ENCODE data around the gene OTOS. TPM values are rescaled to one million over a fixed set of nuclear protein-coding genes. Genes with fewer than 3 reads are reported as not detected.
A peak's percentile ranks its signal among the peaks of the same experiment; 100 is the strongest.

OTOS gene
- total RNA-seq, 2 experiments from 2014 or later: not detected

DNA sequence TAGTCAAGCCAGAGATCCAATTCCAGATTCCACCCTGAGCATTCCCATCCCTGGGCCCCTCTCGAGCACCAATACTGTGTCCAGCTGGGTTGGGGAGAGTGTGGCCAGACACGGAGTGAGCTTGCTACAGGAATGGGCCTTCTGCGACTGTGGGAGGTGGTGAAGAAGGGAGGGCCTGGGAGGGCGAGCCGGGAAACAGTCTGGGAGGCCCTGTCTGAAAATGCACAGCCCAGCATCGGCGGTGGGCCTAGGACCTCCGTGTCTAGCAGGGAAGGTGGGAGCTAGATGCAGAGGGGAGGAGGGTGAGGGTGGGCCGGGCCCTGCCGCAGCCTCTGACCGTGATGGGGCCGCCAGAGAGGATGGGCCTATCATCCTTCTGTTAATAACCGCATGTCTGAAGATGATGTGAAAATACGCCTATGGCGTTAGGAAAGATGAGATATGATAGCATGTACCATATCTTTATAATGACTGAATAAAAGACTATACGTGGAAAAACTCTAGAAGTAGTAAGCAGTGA, 1.9 kb upstream of the OTOS start:
- CTCF ChIA-PET: interaction anchor here (1.4 to 7.0 kb wide), 5 partner anchors 10 to 151 kb away, joined by 3 to 90 read pairs (median 11); no protein-coding TSS in a partner anchor
- Mint-ChIP-seq H3K4me1 (no peaks in the 10 kb centered on the region), H3K27ac (no peak overlapping the region), H3K9me3 (ENCODE audit: low read depth) (peaks cover 3% of the 10 kb centered on the region), H3K36me3 (no peaks in the 10 kb centered on the region), H3K4me3 (no peak overlapping the region), H3K27me3 (peaks cover 5% of the 10 kb centered on the region)
- ATAC-seq (no peak), DNase-seq (no peak)

DNA sequence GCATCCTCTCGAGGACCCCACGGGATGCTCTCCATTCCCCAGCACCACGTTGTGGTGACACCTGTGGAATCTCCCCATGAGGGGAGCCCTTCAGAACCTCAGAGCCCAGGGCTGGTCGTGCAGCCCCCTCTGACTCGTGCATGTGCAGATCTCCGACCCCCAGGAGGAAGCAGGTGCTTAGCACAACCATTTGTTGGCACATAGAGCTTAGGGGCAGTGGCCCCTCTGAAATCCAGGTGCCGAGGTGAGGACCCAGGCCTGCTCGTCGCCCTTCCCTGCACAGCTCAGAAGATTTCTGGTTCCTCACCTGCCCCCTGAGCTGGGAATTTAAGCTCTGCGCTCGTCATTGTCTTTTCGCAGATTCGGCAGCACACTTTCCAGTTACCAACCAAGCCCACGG, 1.3 kb upstream of the OTOS start:
- H3K27me3 Mint-ChIP-seq: peaks cover 5% of the 10 kb centered on the region
- DNase-seq (no peak), ATAC-seq (no peak)
- no peak overlapping the region for H3K27ac Mint-ChIP-seq
- H3K36me3 Mint-ChIP-seq: no peaks in the 10 kb centered on the region
- CTCF ChIA-PET: interaction anchor here (1.1 to 7.0 kb wide), 3 partner anchors 9 to 120 kb away, joined by 3 to 90 read pairs (median 3); no protein-coding TSS in a partner anchor
- H3K4me3 Mint-ChIP-seq: no peak overlapping the region
- H3K4me1 Mint-ChIP-seq: peaks cover 4% of the 10 kb centered on the region
- no peaks in the 10 kb centered on the region for H3K9me3 Mint-ChIP-seq (ENCODE audit: low read depth)

DNA sequence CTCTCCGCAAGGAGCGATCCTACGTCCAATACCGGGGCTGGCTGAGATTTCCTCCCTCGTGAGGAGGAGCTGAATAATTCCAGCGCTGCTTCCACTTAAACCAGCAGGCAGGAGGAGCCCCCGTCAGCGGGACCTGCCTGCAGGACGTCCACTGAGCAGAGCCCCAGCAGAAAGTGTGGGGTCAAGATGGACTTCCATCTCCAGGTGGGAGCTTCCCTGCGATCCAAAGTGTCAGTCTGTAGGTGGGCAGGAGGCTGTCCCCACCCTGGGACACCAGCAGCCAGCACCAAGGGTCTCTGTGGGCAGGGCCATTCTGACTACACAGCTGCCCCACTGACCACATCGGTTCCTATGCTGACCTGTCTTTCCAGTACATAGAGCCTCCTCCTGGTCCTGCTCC, 462 bp upstream of the OTOS start:
- CTCF ChIA-PET: interaction anchor here (1.1 to 7.0 kb wide), 3 partner anchors 10 to 119 kb away, joined by 3 to 90 read pairs (median 3); no protein-coding TSS in a partner anchor
- Mint-ChIP-seq H3K27me3 (peaks cover 5% of the 10 kb centered on the region), H3K27ac (no peak overlapping the region), H3K4me3 (no peak overlapping the region), H3K36me3 (no peaks in the 10 kb centered on the region), H3K9me3 (ENCODE audit: low read depth) (no peaks in the 10 kb centered on the region), H3K4me1 (peaks cover 4% of the 10 kb centered on the region)
- DNase-seq (no peak), ATAC-seq (no peak)

DNA sequence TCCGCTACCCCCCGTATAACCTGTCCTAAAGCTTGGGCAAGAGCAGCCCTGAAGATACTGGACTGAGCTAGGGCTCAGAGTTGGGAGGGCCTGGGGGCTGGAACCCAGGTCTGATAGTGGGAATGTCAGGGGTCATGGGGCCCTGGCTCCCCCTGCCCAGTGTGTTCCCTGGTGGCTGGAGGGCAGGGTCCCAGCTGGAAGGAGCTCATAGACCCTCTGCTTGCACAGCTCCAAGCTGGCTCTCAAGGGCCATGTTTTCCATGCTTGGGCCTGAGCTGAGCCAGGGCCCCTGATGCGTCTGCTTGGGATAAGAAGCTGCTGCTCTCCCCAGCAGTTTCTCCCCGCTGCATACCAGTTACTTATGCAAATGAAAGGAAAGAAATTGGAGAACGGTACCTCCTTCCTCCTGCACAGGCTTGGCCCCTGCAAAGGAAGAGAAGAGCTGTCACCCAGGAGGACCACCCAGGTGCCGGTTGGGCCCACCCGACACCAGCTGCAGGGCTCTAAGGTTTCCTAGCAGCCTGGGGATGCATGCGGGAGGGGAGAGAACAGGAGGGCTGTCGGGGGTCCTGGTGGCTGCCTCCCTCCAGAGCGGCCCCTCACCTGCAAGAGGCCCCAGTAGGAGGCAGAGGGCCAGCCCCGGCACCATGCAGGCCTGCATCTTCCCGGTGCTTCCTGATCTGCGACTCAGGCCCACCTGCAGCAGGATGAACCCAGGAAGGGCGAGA, 628 bp downstream of the OTOS start:
- no peak for DNase-seq
- Mint-ChIP-seq H3K27ac (no peak overlapping the region), H3K27me3 (peaks cover 5% of the 10 kb centered on the region), H3K9me3 (ENCODE audit: low read depth) (no peaks in the 10 kb centered on the region), H3K4me3 (no peak overlapping the region), H3K4me1 (peaks cover 12% of the 10 kb centered on the region), H3K36me3 (no peaks in the 10 kb centered on the region)
- no peak for ATAC-seq
- CTCF ChIA-PET: interaction anchor here (1.0 to 7.0 kb wide), 2 partner anchors 80 to 102 kb away, joined by 3 to 90 read pairs; no protein-coding TSS in a partner anchor

DNA sequence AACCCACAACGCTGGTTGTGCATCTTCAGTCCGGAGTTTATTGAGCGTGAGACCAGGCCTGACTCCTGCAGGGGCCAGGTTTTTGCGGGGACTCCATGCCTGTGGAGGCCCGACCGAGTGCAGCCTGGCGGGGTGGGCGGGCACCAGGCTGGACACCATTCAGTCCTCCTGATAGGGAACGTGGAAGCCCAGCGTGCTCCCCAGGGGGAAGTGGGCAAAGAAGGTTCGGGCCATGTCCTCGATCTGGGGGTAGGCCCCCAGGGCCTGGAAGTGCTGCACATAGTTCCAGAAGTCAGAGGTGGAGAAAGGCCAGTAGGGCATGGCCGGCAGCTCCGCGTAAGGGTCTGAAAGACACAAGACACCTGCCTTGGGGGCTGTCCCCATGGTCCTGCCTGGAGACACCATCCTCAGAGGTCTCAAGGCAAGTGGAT, 1.4 kb downstream of the OTOS start:
- H3K36me3 Mint-ChIP-seq: no peaks in the 10 kb centered on the region
- ATAC-seq: no peak
- peaks cover 5% of the 10 kb centered on the region for H3K27me3 Mint-ChIP-seq
- CTCF ChIA-PET: interaction anchor here (1.0 to 7.0 kb wide), 3 partner anchors 75 to 101 kb away, joined by 3 to 90 read pairs (median 3); no protein-coding TSS in a partner anchor
- no peaks in the 10 kb centered on the region for H3K9me3 Mint-ChIP-seq (ENCODE audit: low read depth)
- DNase-seq: no peak
- peaks cover 20% of the 10 kb centered on the region for H3K4me1 Mint-ChIP-seq
- no peak overlapping the region for H3K27ac Mint-ChIP-seq
- no peak overlapping the region for H3K4me3 Mint-ChIP-seq

DNA sequence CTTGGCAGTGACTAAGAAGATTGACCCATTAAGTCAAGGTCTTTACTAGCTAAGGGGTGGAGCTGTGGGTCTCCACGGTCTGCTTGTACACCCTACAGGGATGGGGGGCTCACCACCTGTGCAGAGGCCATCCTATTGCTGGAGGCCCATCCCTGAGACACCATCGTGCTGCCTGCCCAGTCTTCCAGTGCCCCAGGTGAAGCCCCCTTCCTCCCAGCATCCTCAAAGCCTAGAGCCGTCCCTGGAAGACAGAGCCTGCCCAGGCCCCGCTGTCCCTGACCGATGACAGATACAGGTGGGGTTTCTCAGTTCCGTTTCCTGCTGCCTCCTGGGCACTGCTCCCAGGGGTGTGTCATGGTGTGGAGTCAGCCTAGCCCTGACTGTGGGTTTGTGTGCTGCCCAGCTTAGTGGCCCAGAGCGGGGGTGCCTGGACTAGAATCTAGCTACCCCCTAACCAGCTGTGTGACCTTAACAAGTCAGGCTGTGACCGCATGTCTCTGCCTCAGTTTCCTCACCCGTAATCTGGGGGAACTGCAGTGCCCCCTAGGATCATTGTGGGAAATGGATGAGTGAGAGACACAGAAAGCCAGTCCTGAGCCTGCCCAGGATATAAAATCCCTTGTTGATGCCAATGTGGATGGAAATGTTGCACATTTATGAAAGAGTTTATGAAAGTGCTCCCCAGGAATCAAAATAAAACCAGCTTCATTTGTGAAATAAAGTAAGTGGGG, 2.0 kb downstream of the OTOS start:
- Mint-ChIP-seq H3K27me3 (peaks cover 5% of the 10 kb centered on the region), H3K9me3 (ENCODE audit: low read depth) (no peaks in the 10 kb centered on the region), H3K27ac (no peak overlapping the region), H3K4me3 (no peak overlapping the region), H3K4me1 (peaks cover 23% of the 10 kb centered on the region), H3K36me3 (no peaks in the 10 kb centered on the region)
- no peak for ATAC-seq
- CTCF ChIA-PET: interaction anchor here (1.0 to 7.0 kb wide), 3 partner anchors 75 to 100 kb away, joined by 3 to 90 read pairs (median 3); no protein-coding TSS in a partner anchor
- DNase-seq: no peak

DNA sequence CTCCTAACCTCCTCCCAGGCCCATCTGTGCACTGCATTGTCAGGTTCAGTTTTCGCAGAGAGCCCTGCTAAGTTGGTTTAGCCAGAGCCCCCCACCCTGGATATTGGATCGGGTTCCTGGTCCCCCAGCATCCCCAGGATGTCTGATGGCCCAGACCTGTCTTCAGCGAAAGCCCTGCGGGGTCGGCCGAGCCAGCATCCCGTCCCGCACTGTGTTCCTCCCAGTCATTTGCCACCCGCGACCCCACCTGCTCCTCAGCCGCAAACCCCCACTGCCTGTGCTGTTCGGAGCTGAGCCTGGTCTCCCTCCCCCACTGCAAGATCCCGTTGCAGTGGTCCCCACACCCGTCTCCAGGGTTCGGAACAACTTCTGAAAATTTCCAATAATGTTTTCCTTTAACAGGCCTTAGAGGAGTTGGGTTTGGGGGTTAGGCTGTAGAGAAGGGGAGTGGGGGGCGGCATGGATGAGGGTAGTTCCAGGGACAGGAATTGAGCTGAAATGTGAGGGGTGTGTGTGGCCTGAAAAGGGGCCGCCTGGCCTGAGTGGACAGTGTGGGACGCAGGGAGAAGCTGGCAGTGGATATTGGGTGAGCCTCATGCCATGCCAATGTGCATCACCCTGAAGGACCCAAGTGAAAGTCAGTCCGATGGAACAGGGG, 2.7 kb downstream of the OTOS start:
- H3K27me3 Mint-ChIP-seq: peaks cover 5% of the 10 kb centered on the region
- no peak overlapping the region for H3K27ac Mint-ChIP-seq
- peaks cover 23% of the 10 kb centered on the region for H3K4me1 Mint-ChIP-seq
- no peak for DNase-seq
- H3K36me3 Mint-ChIP-seq: peaks cover 2% of the 10 kb centered on the region
- CTCF ChIA-PET: interaction anchor here (1.3 to 7.0 kb wide), 2 partner anchors 74 to 78 kb away, joined by 3 to 90 read pairs; no protein-coding TSS in a partner anchor
- no peak for ATAC-seq
- H3K4me3 Mint-ChIP-seq: no peak overlapping the region
- H3K9me3 Mint-ChIP-seq (ENCODE audit: low read depth): no peaks in the 10 kb centered on the region

DNA sequence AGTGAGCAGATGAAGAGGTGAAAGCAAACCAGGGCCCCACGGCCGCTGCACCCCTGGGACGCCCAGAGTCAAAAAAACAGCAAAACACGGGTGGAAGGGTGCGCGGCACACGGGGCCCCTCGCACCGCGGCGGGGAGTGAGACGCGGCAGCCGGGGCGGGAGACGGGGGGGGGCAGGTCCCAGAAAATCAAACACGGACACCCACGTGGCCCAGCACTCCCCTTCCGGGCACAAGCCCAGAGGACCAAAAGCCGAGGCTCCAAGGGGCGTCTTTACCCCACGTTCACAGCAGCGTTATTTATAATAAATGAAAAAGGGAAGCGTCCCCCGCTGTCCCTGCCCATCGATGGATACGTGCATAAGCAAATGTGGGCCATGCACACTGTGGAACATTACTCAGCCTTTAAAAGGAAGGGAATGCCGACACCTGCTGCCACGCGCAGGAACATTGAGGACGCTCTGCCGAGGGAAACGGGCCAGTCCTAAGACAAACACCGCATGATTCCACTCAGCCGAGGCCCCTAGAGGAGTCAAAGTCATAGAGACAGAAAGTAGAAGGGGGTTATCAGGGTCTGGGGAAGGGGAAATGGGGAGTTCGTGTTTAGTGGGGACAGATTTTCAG, 3.7 kb downstream of the OTOS start:
- peaks cover 5% of the 10 kb centered on the region for H3K36me3 Mint-ChIP-seq
- DNase-seq (no peak), ATAC-seq (peak; percentile 28)
- H3K4me3 Mint-ChIP-seq: peak overlapping the region; percentile 91
- H3K27ac Mint-ChIP-seq: peak overlapping the region; percentile 50
- peaks cover 23% of the 10 kb centered on the region for H3K4me1 Mint-ChIP-seq
- H3K9me3 Mint-ChIP-seq (ENCODE audit: low read depth): no peaks in the 10 kb centered on the region
- CTCF ChIA-PET: no interaction called here
- H3K27me3 Mint-ChIP-seq: peaks cover 2% of the 10 kb centered on the region

DNA sequence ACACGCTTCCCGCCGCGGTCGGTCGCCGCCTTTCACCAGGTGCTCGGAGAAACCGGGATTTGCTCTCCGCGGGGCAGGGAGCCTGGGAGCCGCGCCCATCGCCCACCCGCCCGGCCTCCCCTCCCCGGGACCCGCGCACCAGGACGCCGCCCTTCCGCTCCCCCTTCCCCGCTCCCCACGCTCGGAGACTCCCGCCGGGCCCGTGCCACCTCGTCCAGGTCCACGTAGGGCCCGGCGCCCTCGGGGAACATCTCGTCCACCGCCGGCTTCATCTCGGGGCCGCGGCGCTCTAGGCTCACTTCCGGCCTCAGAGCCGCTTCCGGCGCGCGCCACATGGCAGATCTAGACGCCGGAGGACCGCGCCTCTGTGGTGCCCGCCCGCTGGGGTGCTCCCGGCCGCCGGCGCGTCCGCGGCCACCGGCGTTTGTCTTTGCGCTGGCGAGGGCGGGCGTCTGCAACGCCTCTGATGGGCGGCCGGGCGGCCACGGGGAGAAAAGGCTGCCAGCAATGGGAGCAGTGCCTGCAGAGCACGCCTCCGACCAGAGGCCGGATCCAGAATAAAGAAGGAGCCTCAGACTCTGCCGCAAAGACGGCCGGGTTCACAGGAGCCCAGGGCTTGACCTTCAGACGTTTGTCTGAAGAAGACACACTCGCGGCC, 4.3 kb downstream of the OTOS start, which contains the start of gene COPS9:
Gene COPS9 (minus strand): TSS at position 293 of the 658 bp plus-strand sequence. CDS start 21 bp downstream, at position 272.
- ATAC-seq (peak; percentile 98), DNase-seq (peak; percentile 89)
- peaks cover 6% of the 10 kb centered on the region for H3K36me3 Mint-ChIP-seq
- H3K9me3 Mint-ChIP-seq (ENCODE audit: low read depth): no peaks in the 10 kb centered on the region
- CTCF ChIA-PET: interaction anchor here (0.9 kb wide), 1 partner anchor 8 kb away, joined by 3 read pairs; no protein-coding TSS in a partner anchor
- H3K27ac Mint-ChIP-seq: peak within 1 kb of the TSS; percentile 77
- H3K27me3 Mint-ChIP-seq: no peaks in the 10 kb centered on the region
- peak within 1 kb of the TSS; percentile 91 for H3K4me3 Mint-ChIP-seq
- H3K4me1 Mint-ChIP-seq: peaks cover 23% of the 10 kb centered on the region

DNA sequence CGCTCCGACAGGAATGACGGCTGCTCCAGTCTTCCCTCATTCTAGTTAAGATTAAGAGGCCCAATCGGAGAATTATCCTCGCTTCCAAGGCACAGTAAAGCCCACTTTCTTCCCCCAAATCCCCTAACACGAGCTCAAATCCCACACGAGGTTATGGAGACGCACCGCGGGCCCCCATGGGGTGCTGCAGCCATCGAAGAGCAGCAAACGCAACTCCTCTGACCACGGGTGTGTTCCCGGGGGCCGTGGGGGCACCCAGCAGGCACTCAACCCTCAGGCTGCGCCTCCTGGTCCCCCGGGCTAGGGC, 4.8 kb downstream of the OTOS start:
- CTCF ChIA-PET: interaction anchor here (0.9 kb wide), 1 partner anchor 8 kb away, joined by 3 read pairs; no protein-coding TSS in a partner anchor
- Mint-ChIP-seq H3K27ac (peak overlapping the region; percentile 77), H3K4me3 (peak overlapping the region; percentile 91), H3K9me3 (ENCODE audit: low read depth) (no peaks in the 10 kb centered on the region), H3K27me3 (no peaks in the 10 kb centered on the region), H3K36me3 (peaks cover 9% of the 10 kb centered on the region), H3K4me1 (peaks cover 23% of the 10 kb centered on the region)
- DNase-seq: no peak
- ATAC-seq: peak; percentile 20

DNA sequence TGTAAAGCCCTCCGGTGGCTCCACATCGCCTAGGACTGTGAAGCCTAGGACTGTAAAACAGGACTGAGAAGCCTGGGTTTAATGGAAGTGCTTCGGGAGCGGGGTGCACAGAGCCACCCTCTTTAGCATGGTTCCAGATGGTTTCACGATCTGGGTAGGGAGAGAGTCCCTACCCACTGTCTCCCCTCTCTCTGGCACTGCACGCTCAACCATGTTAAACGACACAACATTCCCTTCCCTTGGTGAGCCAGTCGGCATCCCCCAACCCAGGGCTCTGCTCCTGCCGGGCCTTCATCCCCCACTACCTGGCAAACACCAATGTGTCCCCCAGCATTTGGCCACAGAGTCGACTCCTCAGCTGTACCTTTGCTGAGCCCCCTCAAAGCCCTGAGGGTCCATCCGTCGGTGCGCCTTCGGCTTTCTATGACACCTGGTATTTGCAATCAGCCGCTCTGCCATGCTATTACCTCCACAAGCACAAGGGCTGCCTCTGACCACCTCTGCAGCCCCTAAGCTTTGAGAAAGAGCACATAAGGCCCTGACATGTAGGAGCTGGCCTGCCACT, 5.4 kb downstream of the OTOS start:
- no peaks in the 10 kb centered on the region for H3K9me3 Mint-ChIP-seq (ENCODE audit: low read depth)
- H3K4me3 Mint-ChIP-seq: peak overlapping the region; percentile 91
- peaks cover 11% of the 10 kb centered on the region for H3K36me3 Mint-ChIP-seq
- H3K27me3 Mint-ChIP-seq: no peaks in the 10 kb centered on the region
- no peak for DNase-seq
- H3K4me1 Mint-ChIP-seq: peaks cover 23% of the 10 kb centered on the region
- no peak for ATAC-seq
- H3K27ac Mint-ChIP-seq: peak overlapping the region; percentile 77
- CTCF ChIA-PET: interaction anchor here (0.9 kb wide), 1 partner anchor 9 kb away, joined by 3 read pairs; no protein-coding TSS in a partner anchor

DNA sequence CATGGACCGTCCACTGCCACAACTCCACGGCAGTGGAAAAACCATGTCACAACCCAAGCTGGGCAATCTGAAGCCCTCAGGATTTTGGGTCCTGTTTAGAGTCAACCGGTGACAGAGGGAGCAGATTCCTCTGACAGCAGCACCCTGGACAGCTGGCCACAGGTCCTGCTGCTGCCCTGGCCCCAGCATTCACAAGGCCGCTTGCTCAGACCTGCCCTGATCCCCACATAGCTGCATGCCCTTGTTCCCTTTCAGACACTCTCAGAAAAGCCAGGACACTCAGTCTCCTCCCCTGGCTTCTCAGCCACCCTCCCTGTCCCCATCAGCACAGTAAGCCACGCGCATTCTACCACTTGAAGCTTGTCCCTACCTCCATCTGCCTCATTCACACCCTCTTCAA, 6.0 kb downstream of the OTOS start:
- H3K36me3 Mint-ChIP-seq: peaks cover 12% of the 10 kb centered on the region
- CTCF ChIA-PET: no interaction called here
- peak overlapping the region; percentile 91 for H3K4me3 Mint-ChIP-seq
- peaks cover 23% of the 10 kb centered on the region for H3K4me1 Mint-ChIP-seq
- DNase-seq (no peak), ATAC-seq (no peak)
- H3K27ac Mint-ChIP-seq: no peak overlapping the region
- H3K9me3 Mint-ChIP-seq (ENCODE audit: low read depth): no peaks in the 10 kb centered on the region
- H3K27me3 Mint-ChIP-seq: no peaks in the 10 kb centered on the region
